Measurements from ENCODE around the gene NUCKS1.
A peak's percentile ranks its signal among the peaks of the same experiment; 100 is the strongest.

NUCKS1 gene

DNA sequence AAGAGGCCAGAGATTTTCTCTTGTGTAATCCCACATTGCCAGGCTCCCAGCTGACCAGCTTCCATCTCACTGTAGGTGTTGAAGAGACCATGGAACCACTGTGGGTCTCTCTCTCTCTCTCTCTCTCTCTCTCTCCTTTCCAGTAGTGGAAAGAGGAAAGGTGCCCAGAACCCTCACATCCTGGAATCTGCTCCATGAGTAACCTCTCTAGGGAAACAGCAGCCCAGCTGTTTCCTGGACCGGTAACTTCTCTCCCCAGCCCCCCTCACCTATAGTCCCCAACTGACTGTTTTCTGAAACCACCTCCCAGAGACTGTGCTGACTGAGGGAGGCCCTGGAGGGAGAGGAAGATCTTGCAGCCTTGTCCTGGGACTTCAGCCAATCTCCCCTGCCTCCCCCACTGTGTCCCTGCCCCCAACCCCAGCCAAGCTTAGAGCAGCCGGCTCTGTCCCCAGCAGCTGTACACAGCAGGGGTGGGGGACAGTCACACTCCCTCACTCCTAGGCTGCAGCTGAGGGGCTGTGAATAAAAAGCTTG, 49.0 kb downstream of the NUCKS1 start:
- Histone ChIP-seq H3K9ac (ENCODE audit: low read depth, low read length, poor library complexity) (no peak overlapping the region), H3K23ac (ENCODE audit: low read depth, low read length, poor library complexity) (no peak overlapping the region), H2BK12ac (ENCODE audit: low read length) (no peak overlapping the region), H3K27ac (replicated peaks; ENCODE audit: low read length) (no peak overlapping the region), H2AFZ (ENCODE audit: low read length) (no peak overlapping the region), H4K91ac (ENCODE audit: low read depth, low read length, poor library complexity) (no peak overlapping the region), H2BK5ac (ENCODE audit: low read length) (no peak overlapping the region), H3K27me3 (ENCODE audit: control insufficient read depth in 3 of 3, insufficient read depth in 3 of 3, low read depth in 1 of 3, low read length in 3 of 3) (no peaks in the 10 kb centered on the region), H3K18ac (ENCODE audit: low read length) (no peak overlapping the region), H3K9me3 (replicated peaks in 1 of 2; ENCODE audit: control insufficient read depth in 2 of 2, insufficient read depth in 1 of 2, low read depth in 1 of 2, low read length in 2 of 2) (no peaks in the 10 kb centered on the region), H3K14ac (ENCODE audit: low read length) (no peak overlapping the region), H3K4me3 (ENCODE audit: low read length in 2 of 2) (no peak overlapping the region), H3K4me2 (ENCODE audit: insufficient read depth, low read length, poor library complexity, severe bottlenecking) (no peak overlapping the region), H3K4me1 (ENCODE audit: control insufficient read depth in 2 of 2, insufficient read depth in 1 of 2, low read depth in 1 of 2, low read length in 2 of 2) (peaks cover 10 to 15% of the 10 kb centered on the region in 2 donors), H4K8ac (ENCODE audit: low read depth, low read length) (no peak overlapping the region), H2AK5ac (ENCODE audit: low read depth, low read length) (no peak overlapping the region), H3K4ac (ENCODE audit: low read length) (no peak overlapping the region), H3K79me1 (ENCODE audit: low read depth, low read length) (no peaks in the 10 kb centered on the region), H2BK120ac (ENCODE audit: low read depth, low read length) (no peak overlapping the region), H2BK15ac (ENCODE audit: low read length) (no peak overlapping the region), H3K36me3 (replicated peaks in 1 of 2; ENCODE audit: control insufficient read depth in 2 of 2, insufficient read depth in 2 of 2, low read length in 2 of 2) (peaks cover 0 to 17% of the 10 kb centered on the region in 2 donors)
- DNase-seq (ENCODE audit: low spot score) = no peak
- no CpG with 5 or more reads among the region's 2 CpGs for WGBS, 2 donors (ENCODE audit: extremely low coverage in 2 of 2, insufficient read length in 2 of 2, insufficient replicate concordance in 1 of 2)

DNA sequence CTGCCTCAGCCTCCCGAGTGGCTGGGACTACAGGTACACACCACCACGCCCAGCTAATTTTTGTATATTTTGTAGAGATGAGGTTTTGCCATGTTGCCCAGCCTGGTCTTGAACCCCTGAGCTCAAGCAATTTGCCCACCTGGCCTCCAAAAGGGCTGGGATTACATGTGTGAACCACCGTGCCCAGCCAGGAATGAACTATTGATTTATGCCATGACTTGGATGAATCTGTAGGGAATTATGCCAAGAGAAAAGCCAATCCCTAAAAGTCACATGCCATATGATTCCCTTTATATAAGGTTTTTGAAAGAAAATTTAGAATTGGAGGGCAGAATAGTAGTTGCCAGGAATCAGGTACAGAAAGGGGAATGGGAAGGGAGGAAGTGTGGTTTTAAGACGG, 50.6 kb downstream of the NUCKS1 start:
- Histone ChIP-seq H3K36me3 (replicated peaks in 1 of 2; ENCODE audit: control insufficient read depth in 2 of 2, insufficient read depth in 2 of 2, low read length in 2 of 2) (peaks cover 0 to 13% of the 10 kb centered on the region in 2 donors), H3K18ac (ENCODE audit: low read length) (no peak overlapping the region), H3K79me1 (ENCODE audit: low read depth, low read length) (no peaks in the 10 kb centered on the region), H2BK5ac (ENCODE audit: low read length) (no peak overlapping the region), H3K14ac (ENCODE audit: low read length) (no peak overlapping the region), H4K8ac (ENCODE audit: low read depth, low read length) (no peak overlapping the region), H3K27ac (replicated peaks; ENCODE audit: low read length) (no peak overlapping the region), H3K23ac (ENCODE audit: low read depth, low read length, poor library complexity) (no peak overlapping the region), H3K4me2 (ENCODE audit: insufficient read depth, low read length, poor library complexity, severe bottlenecking) (no peak overlapping the region), H3K4me3 (ENCODE audit: low read length in 2 of 2) (no peak overlapping the region), H3K27me3 (ENCODE audit: control insufficient read depth in 3 of 3, insufficient read depth in 3 of 3, low read depth in 1 of 3, low read length in 3 of 3) (no peaks in the 10 kb centered on the region), H3K4ac (ENCODE audit: low read length) (no peak overlapping the region), H3K4me1 (ENCODE audit: control insufficient read depth in 2 of 2, insufficient read depth in 1 of 2, low read depth in 1 of 2, low read length in 2 of 2) (peaks cover 10 to 15% of the 10 kb centered on the region in 2 donors), H4K91ac (ENCODE audit: low read depth, low read length, poor library complexity) (no peak overlapping the region), H3K9me3 (replicated peaks in 1 of 2; ENCODE audit: control insufficient read depth in 2 of 2, insufficient read depth in 1 of 2, low read depth in 1 of 2, low read length in 2 of 2) (no peaks in the 10 kb centered on the region), H2AFZ (ENCODE audit: low read length) (no peak overlapping the region), H2BK120ac (ENCODE audit: low read depth, low read length) (no peak overlapping the region), H3K9ac (ENCODE audit: low read depth, low read length, poor library complexity) (no peak overlapping the region), H2BK15ac (ENCODE audit: low read length) (no peak overlapping the region), H2AK5ac (ENCODE audit: low read depth, low read length) (no peak overlapping the region), H2BK12ac (ENCODE audit: low read length) (no peak overlapping the region)
- no peak for DNase-seq (ENCODE audit: low spot score)
- WGBS, 2 donors (ENCODE audit: extremely low coverage in 2 of 2, insufficient read length in 2 of 2, insufficient replicate concordance in 1 of 2) = no CpG with 5 or more reads among the region's 4 CpGs

GRCh38 chr1:205698921-205699320, 51.1 kb downstream of the NUCKS1 start:
- Histone ChIP-seq H2BK15ac (ENCODE audit: low read length) (no peak overlapping the region), H3K4me1 (ENCODE audit: control insufficient read depth in 2 of 2, insufficient read depth in 1 of 2, low read depth in 1 of 2, low read length in 2 of 2) (peaks cover 10 to 15% of the 10 kb centered on the region in 2 donors), H4K8ac (ENCODE audit: low read depth, low read length) (no peak overlapping the region), H2BK120ac (ENCODE audit: low read depth, low read length) (no peak overlapping the region), H3K4ac (ENCODE audit: low read length) (no peak overlapping the region), H3K9ac (ENCODE audit: low read depth, low read length, poor library complexity) (no peak overlapping the region), H4K91ac (ENCODE audit: low read depth, low read length, poor library complexity) (no peak overlapping the region), H3K79me1 (ENCODE audit: low read depth, low read length) (no peaks in the 10 kb centered on the region), H3K23ac (ENCODE audit: low read depth, low read length, poor library complexity) (no peak overlapping the region), H3K27ac (replicated peaks; ENCODE audit: low read length) (no peak overlapping the region), H3K4me3 (ENCODE audit: low read length in 2 of 2) (no peak overlapping the region), H3K18ac (ENCODE audit: low read length) (no peak overlapping the region), H2AK5ac (ENCODE audit: low read depth, low read length) (no peak overlapping the region), H3K36me3 (replicated peaks in 1 of 2; ENCODE audit: control insufficient read depth in 2 of 2, insufficient read depth in 2 of 2, low read length in 2 of 2) (peaks cover 0 to 10% of the 10 kb centered on the region in 2 donors), H2BK5ac (ENCODE audit: low read length) (no peak overlapping the region), H2BK12ac (ENCODE audit: low read length) (no peak overlapping the region), H3K9me3 (replicated peaks in 1 of 2; ENCODE audit: control insufficient read depth in 2 of 2, insufficient read depth in 1 of 2, low read depth in 1 of 2, low read length in 2 of 2) (no peaks in the 10 kb centered on the region), H2AFZ (ENCODE audit: low read length) (no peak overlapping the region), H3K4me2 (ENCODE audit: insufficient read depth, low read length, poor library complexity, severe bottlenecking) (no peak overlapping the region), H3K27me3 (ENCODE audit: control insufficient read depth in 3 of 3, insufficient read depth in 3 of 3, low read depth in 1 of 3, low read length in 3 of 3) (no peaks in the 10 kb centered on the region), H3K14ac (ENCODE audit: low read length) (no peak overlapping the region)
- no CpG with 5 or more reads among the region's 4 CpGs for WGBS, 2 donors (ENCODE audit: extremely low coverage in 2 of 2, insufficient read length in 2 of 2, insufficient replicate concordance in 1 of 2)
- DNase-seq (ENCODE audit: low spot score) = no peak

- WGBS, 2 donors (ENCODE audit: extremely low coverage in 2 of 2, insufficient read length in 2 of 2, insufficient replicate concordance in 1 of 2) = no CpG with 5 or more reads among the region's 12 CpGs
- H3K27me3 ChIP-seq (ENCODE audit: control insufficient read depth in 3 of 3, insufficient read depth in 3 of 3, low read depth in 1 of 3, low read length in 3 of 3) = peaks cover 0 to 5% (median 0%) of the 10 kb centered on the region in 3 experiments
These were observed 56.5 kb downstream of the NUCKS1 start for GRCh38 chr1:205693421-205693991.

More at GRCh38 chr1:205693421-205693991, 56.5 kb downstream of the NUCKS1 start:
- Histone ChIP-seq H4K91ac (ENCODE audit: low read depth, low read length, poor library complexity) (no peak overlapping the region), H3K36me3 (replicated peaks in 1 of 2; ENCODE audit: control insufficient read depth in 2 of 2, insufficient read depth in 2 of 2, low read length in 2 of 2) (no peaks in the 10 kb centered on the region), H3K9me3 (replicated peaks in 1 of 2; ENCODE audit: control insufficient read depth in 2 of 2, insufficient read depth in 1 of 2, low read depth in 1 of 2, low read length in 2 of 2) (no peaks in the 10 kb centered on the region), H3K18ac (ENCODE audit: low read length) (no peak overlapping the region), H2BK12ac (ENCODE audit: low read length) (no peak overlapping the region), H3K23ac (ENCODE audit: low read depth, low read length, poor library complexity) (no peak overlapping the region), H3K14ac (ENCODE audit: low read length) (no peak overlapping the region), H3K9ac (ENCODE audit: low read depth, low read length, poor library complexity) (no peak overlapping the region), H3K27ac (replicated peaks; ENCODE audit: low read length) (no peak overlapping the region), H3K4me1 (ENCODE audit: control insufficient read depth in 2 of 2, insufficient read depth in 1 of 2, low read depth in 1 of 2, low read length in 2 of 2) (peaks cover 19 to 32% of the 10 kb centered on the region in 2 donors), H3K4ac (ENCODE audit: low read length) (no peak overlapping the region), H4K8ac (ENCODE audit: low read depth, low read length) (no peak overlapping the region), H2AFZ (ENCODE audit: low read length) (peak overlapping the region; percentile 87), H2BK15ac (ENCODE audit: low read length) (no peak overlapping the region), H2BK5ac (ENCODE audit: low read length) (no peak overlapping the region), H3K4me2 (ENCODE audit: insufficient read depth, low read length, poor library complexity, severe bottlenecking) (no peak overlapping the region), H3K79me1 (ENCODE audit: low read depth, low read length) (no peaks in the 10 kb centered on the region), H2AK5ac (ENCODE audit: low read depth, low read length) (no peak overlapping the region), H2BK120ac (ENCODE audit: low read depth, low read length) (no peak overlapping the region), H3K4me3 (ENCODE audit: low read length in 2 of 2) (peak overlapping the region in 1 of 2 donors; percentile 23)
- DNase-seq (ENCODE audit: low spot score) = no peak
